ENCODE measurements around the gene PPFIBP2. TPM values are rescaled to one million over a fixed set of nuclear protein-coding genes. Genes with fewer than 3 reads are reported as not detected.

PPFIBP2 gene
- total and polyA plus RNA-seq, 10 of the 15 experiments (the other 5 are each of a cell fraction or from before 2014, with no cell fraction given): 17.3 to 56.3 (median 39.2) TPM

DNA sequence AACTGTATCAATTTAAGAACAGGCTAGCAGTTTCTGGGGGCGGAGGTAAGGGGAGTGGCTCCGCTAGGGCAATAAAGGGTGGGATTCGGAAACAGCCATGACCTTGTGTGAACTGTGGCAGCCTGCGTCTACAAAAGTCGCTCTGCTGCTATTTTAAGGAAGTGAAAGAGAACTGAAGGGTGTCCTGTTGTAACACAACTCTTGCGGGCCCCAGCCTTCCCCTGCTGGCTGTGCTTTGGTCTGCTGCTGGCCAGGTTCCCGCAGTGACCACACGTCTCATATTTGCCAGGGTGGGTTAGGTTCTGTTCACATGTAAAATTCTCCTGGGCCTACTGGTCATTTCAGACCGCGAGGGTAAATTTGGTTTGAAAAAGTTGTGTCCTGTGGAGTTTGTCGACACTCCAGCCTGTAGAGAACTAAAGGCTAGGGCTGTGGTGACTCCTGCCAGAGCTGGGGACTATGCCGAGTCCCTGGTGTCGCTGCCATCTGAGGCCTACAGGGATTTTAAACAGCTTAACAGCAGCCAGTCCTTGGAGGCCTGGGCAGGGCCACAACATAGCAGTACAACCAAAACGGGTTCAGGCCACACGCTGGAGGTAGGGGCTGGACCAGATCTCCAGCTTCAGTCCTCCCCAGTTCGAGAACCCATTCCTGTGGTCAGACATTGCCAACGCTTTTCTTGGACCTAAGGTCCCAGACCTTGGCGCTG, 1.1 kb upstream of the PPFIBP2 start (continued):
- TF ChIP-seq, protein P1, sequence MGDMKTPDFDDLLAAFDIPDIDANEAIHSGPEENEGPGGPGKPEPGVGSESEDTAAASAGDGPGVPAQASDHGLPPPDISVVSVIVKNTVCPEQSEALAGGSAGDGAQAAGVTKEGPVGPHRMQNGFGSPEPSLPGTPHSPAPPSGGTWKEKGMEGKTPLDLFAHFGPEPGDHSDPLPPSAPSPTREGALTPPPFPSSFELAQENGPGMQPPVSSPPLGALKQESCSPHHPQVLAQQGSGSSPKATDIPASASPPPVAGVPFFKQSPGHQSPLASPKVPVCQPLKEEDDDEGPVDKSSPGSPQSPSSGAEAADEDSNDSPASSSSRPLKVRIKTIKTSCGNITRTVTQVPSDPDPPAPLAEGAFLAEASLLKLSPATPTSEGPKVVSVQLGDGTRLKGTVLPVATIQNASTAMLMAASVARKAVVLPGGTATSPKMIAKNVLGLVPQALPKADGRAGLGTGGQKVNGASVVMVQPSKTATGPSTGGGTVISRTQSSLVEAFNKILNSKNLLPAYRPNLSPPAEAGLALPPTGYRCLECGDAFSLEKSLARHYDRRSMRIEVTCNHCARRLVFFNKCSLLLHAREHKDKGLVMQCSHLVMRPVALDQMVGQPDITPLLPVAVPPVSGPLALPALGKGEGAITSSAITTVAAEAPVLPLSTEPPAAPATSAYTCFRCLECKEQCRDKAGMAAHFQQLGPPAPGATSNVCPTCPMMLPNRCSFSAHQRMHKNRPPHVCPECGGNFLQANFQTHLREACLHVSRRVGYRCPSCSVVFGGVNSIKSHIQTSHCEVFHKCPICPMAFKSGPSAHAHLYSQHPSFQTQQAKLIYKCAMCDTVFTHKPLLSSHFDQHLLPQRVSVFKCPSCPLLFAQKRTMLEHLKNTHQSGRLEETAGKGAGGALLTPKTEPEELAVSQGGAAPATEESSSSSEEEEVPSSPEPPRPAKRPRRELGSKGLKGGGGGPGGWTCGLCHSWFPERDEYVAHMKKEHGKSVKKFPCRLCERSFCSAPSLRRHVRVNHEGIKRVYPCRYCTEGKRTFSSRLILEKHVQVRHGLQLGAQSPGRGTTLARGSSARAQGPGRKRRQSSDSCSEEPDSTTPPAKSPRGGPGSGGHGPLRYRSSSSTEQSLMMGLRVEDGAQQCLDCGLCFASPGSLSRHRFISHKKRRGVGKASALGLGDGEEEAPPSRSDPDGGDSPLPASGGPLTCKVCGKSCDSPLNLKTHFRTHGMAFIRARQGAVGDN (IDR thresholded peaks at IDR 0.05): peak; percentile 75
- peak; percentile 49; the same call in 1 of the 2 replicates for TF ChIP-seq TAF1 (IDR thresholded peaks at IDR 0.05; ENCODE audit: borderline replicate concordance, low read depth, low read length)
- TF ChIP-seq, protein P2, sequence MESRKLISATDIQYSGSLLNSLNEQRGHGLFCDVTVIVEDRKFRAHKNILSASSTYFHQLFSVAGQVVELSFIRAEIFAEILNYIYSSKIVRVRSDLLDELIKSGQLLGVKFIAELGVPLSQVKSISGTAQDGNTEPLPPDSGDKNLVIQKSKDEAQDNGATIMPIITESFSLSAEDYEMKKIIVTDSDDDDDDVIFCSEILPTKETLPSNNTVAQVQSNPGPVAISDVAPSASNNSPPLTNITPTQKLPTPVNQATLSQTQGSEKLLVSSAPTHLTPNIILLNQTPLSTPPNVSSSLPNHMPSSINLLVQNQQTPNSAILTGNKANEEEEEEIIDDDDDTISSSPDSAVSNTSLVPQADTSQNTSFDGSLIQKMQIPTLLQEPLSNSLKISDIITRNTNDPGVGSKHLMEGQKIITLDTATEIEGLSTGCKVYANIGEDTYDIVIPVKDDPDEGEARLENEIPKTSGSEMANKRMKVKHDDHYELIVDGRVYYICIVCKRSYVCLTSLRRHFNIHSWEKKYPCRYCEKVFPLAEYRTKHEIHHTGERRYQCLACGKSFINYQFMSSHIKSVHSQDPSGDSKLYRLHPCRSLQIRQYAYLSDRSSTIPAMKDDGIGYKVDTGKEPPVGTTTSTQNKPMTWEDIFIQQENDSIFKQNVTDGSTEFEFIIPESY (IDR thresholded peaks at IDR 0.05): 0 out of 2 replicates have a peak, but pooled peaks have one; percentile 10
- peak; percentile 81; the same call in 1 of the 2 replicates for TF ChIP-seq MTA3 (IDR thresholded peaks at IDR 0.05; ENCODE audit: borderline replicate concordance, low read length)
- TF ChIP-seq NFYB (IDR thresholded peaks at IDR 0.05; ENCODE audit: insufficient read depth, low read depth, low read length): no peak
- TF ChIP-seq, protein P3, sequence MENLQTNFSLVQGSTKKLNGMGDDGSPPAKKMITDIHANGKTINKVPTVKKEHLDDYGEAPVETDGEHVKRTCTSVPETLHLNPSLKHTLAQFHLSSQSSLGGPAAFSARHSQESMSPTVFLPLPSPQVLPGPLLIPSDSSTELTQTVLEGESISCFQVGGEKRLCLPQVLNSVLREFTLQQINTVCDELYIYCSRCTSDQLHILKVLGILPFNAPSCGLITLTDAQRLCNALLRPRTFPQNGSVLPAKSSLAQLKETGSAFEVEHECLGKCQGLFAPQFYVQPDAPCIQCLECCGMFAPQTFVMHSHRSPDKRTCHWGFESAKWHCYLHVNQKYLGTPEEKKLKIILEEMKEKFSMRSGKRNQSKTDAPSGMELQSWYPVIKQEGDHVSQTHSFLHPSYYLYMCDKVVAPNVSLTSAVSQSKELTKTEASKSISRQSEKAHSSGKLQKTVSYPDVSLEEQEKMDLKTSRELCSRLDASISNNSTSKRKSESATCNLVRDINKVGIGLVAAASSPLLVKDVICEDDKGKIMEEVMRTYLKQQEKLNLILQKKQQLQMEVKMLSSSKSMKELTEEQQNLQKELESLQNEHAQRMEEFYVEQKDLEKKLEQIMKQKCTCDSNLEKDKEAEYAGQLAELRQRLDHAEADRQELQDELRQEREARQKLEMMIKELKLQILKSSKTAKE (IDR thresholded peaks at IDR 0.05; ENCODE audit: low read depth, poor library complexity, severe bottlenecking): peak; percentile 97
- peak; percentile 46; the same call in 1 of the 2 replicates for TF ChIP-seq CHD2 (IDR thresholded peaks at IDR 0.05; ENCODE audit: borderline replicate concordance, low read depth, low read length)
- peak; percentile 64; the same call in 1 of the 2 replicates for TF ChIP-seq POLR2AphosphoS2 (IDR thresholded peaks at IDR 0.05; ENCODE audit: low read depth, low read length)
- no peak for TF ChIP-seq FOS (IDR thresholded peaks at IDR 0.05; ENCODE audit: borderline replicate concordance, extremely low read depth, insufficient read length)
- peak; percentile 91 for TF ChIP-seq DPF2 (IDR thresholded peaks at IDR 0.05)
- peak; percentile 90; the same call in 1 of the 2 replicates for TF ChIP-seq RCOR1 (conservative IDR thresholded peaks at IDR 0.05; ENCODE audit: low read depth, low read length)
- TF ChIP-seq, protein P4, sequence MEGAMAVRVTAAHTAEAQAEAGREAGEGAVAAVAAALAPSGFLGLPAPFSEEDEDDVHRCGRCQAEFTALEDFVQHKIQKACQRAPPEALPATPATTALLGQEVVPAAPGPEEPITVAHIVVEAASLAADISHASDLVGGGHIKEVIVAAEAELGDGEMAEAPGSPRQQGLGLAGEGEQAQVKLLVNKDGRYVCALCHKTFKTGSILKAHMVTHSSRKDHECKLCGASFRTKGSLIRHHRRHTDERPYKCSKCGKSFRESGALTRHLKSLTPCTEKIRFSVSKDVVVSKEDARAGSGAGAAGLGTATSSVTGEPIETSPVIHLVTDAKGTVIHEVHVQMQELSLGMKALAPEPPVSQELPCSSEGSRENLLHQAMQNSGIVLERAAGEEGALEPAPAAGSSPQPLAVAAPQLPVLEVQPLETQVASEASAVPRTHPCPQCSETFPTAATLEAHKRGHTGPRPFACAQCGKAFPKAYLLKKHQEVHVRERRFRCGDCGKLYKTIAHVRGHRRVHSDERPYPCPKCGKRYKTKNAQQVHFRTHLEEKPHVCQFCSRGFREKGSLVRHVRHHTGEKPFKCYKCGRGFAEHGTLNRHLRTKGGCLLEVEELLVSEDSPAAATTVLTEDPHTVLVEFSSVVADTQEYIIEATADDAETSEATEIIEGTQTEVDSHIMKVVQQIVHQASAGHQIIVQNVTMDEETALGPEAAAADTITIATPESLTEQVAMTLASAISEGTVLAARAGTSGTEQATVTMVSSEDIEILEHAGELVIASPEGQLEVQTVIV (IDR thresholded peaks at IDR 0.05; ENCODE audit: borderline replicate concordance, partially characterized antibody): no peak
- peak; percentile 50; the same call in 1 of the 2 replicates for TF ChIP-seq PML (IDR thresholded peaks at IDR 0.05; ENCODE audit: low read length)
- no peak for TF ChIP-seq ZNF24 (IDR thresholded peaks at IDR 0.05)
- TF ChIP-seq NR2C1 (IDR thresholded peaks at IDR 0.05): no peak; the same call in 1 of the 2 replicates
- TF ChIP-seq RB1 (IDR thresholded peaks at IDR 0.05; ENCODE audit: borderline replicate concordance): no peak
- TF ChIP-seq IRF4 (IDR thresholded peaks at IDR 0.05; ENCODE audit: low read depth, low read length): peak; percentile 86

Data from GM12878 (cell line).